ENCODE results near the gene MOG. TPM values are rescaled to one million over a fixed set of nuclear protein-coding genes. Genes with fewer than 3 reads are reported as not detected.
"Not testable (repeated sequence)": the region's sequence is repeated elsewhere in the genome, so short reads cannot be mapped to it uniquely, and the experiment has no call there.

Gene MOG
- total RNA-seq, 2 donors from 2014 or later = not detected

DNA sequence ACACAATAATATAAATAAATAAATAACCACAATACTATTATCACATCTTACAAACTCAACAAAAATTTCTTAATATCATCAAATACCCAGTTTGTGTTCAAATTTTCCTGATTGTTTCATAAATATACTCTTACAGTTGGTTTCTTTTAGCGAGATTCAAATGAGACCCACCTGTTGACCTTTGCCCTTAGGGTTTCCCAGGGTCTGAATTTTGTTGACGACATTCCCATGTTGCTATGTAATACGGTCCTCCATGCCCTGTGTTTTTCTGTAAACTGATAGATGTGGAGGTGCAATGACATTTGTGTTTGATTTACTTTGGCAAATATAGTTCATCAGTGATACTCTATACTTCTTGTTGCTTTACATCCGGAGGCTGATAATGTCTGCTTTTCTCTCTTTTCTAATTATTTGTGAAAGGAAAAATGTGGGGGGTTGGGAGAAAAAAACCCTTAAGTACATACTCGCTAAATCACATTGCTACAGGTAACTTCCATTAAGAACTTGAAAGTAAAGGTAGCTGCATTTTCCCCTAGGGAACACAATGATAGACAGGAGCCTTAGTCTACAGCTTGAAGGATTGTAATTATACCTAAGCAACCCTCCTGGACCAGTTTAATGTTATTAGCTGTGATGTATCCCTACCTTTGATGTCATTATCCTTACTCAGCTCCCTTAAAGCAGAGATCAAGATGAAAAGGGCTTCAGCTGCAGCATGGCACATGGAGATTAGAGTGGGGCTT, 6.6 kb downstream of the MOG start:
- DNase-seq (ENCODE audit: low spot score in 2 of 2) = no peak

GRCh38 chr6:29665942-29666825, 9.3 kb downstream of the MOG start:
- Mint-ChIP-seq H3K9me3 (no peaks in the 10 kb centered on the region), H3K36me3 (no peaks in the 10 kb centered on the region), H3K27ac (no peak overlapping the region)
- no peak for ATAC-seq
- no peak for DNase-seq (ENCODE audit: low spot score in 2 of 2)

More for the DNA sequence above, 6.6 kb downstream of the MOG start:
- Mint-ChIP-seq H3K36me3 (no peaks in the 10 kb centered on the region), H3K27ac (no peak overlapping the region), H3K9me3 (no peaks in the 10 kb centered on the region)
- ATAC-seq = no peak

- ATAC-seq = no peak
- Mint-ChIP-seq H3K27ac (no peak overlapping the region), H3K9me3 (no peaks in the 10 kb centered on the region), H3K36me3 (no peaks in the 10 kb centered on the region)
- DNase-seq (ENCODE audit: low spot score in 2 of 2) = no peak
These were observed 9.9 kb downstream of the MOG start for GRCh38 chr6:29666826-29667130.

GRCh38 chr6:29667158-29667557, 10.3 kb downstream of the MOG start:
- no peaks in the 10 kb centered on the region for H3K36me3 Mint-ChIP-seq
- ATAC-seq (no peak), DNase-seq (ENCODE audit: low spot score in 2 of 2) (no peak)

DNA sequence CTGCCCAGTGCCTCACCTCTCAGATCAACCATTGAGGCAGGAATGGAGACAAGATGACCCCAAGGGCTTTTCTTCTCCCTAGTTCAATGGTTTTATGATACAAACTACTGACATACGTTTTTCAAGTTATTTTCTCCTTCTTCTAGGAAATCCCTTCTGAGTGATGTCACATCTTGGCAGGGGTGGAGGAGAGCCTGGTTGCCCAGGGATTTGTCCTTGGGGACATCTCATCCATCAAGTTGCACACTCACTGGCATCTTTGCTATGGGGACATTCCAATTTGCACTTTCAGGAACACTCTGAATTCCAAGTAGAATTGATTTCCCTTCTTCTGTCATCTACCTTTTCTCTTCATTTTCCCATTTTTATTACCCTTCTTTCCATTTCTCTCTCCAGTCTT, 14.1 kb downstream of the MOG start:
- no peak for ATAC-seq

More at GRCh38 chr6:29667158-29667557, 10.3 kb downstream of the MOG start:
- H3K9me3 Mint-ChIP-seq = no peaks in the 10 kb centered on the region
- no peak overlapping the region for H3K27ac Mint-ChIP-seq

DNA sequence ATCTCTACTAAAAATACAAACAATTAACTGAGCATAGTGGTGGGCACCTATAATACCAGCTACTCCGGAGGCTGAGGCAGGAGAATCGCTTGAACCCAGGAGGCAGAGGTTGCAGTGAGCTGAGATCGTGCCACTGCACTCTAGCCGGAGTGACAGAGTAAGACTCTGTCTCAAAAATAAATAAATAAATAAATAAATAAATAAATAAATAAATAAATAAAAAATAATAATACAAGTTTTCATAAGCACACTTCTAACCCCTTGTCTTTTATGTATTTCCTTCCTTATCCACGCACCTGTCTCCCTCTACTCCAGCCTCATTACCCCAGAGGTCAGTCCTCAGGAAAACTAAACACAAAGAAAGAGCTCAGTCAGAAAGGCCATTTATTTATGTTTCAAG, 15.2 kb downstream of the MOG start:
- H3K27ac Mint-ChIP-seq; H3K9me3 Mint-ChIP-seq; H3K36me3 Mint-ChIP-seq; DNase-seq (ENCODE audit: low spot score in 2 of 2); ATAC-seq: not testable (repeated sequence)

More for the DNA sequence above, 14.1 kb downstream of the MOG start:
- peak overlapping the region in 1 of 2 donors; percentile 77 for H3K27ac Mint-ChIP-seq
- no peaks in the 10 kb centered on the region for H3K9me3 Mint-ChIP-seq
- no peak for DNase-seq (ENCODE audit: low spot score in 2 of 2)
- no peaks in the 10 kb centered on the region for H3K36me3 Mint-ChIP-seq

DNA sequence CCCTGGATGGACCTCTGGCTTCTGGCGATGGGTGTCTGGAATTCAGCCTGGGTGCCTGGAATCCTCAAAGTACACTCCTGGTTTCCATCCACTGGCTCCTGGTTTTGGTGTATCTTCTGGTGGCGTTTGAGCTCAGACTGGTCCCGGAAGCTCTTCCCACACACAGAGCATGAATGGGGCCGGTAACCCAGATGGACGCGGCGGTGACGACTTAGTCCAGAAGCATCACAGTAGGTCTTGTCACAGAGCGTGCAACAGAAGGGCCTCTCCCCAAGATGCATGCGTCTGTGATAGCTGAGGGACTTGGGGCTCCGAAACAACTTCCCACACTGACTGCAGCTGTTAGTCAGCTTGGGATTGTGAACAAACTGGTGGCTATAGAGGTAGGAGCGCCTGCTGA, 16.3 kb downstream of the MOG start:
- no peak for ATAC-seq
- Mint-ChIP-seq H3K9me3 (no peaks in the 10 kb centered on the region), H3K36me3 (no peaks in the 10 kb centered on the region), H3K27ac (no peak overlapping the region)
- DNase-seq (ENCODE audit: low spot score in 2 of 2) = no peak

- no peak overlapping the region for H3K27ac Mint-ChIP-seq
These were observed 17.1 kb downstream of the MOG start for GRCh38 chr6:29674008-29674407.

GRCh38 chr6:29675561-29675960, 18.7 kb downstream of the MOG start:
- Mint-ChIP-seq H3K27ac (no peak overlapping the region), H3K36me3 (no peaks in the 10 kb centered on the region), H3K9me3 (no peaks in the 10 kb centered on the region)
- DNase-seq (ENCODE audit: low spot score in 2 of 2) (no peak), ATAC-seq (no peak)

More at GRCh38 chr6:29674008-29674407, 17.1 kb downstream of the MOG start:
- no peaks in the 10 kb centered on the region for H3K36me3 Mint-ChIP-seq
- DNase-seq (ENCODE audit: low spot score in 2 of 2) (no peak), ATAC-seq (no peak)
- no peaks in the 10 kb centered on the region for H3K9me3 Mint-ChIP-seq

DNA sequence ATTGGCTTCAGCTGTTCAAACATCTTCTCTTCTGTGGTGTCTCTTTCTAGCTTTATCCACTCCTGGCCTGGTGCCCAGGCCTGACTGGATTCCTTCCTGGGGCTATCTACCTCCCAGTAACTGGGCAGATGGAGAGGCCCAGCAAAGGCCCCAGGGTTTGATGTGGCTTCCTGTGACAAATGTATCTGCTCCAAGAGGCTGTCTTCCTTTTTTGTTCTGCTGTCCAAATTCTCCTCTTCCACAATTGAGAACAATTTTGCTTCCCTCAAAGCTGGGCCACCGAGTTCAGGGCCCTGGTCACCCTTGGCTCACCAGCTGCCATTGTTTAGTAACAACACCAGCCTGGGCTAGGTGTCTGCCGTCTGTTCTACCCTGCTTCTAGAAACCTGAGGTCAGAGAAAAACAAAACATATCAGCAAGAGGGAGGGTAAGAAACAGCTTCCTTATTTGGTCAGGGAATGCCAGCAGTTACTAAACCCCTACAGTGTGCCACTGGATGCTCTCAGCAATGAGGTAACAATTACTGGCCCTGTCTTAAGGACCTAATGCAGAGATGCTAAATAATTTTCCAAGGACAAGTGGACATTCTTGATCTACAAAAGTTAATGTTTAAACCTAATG, 20.2 kb downstream of the MOG start:
- DNase-seq (ENCODE audit: low spot score in 2 of 2) (no peak), ATAC-seq (no peak)
- Mint-ChIP-seq H3K9me3 (no peaks in the 10 kb centered on the region), H3K36me3 (no peaks in the 10 kb centered on the region), H3K27ac (peak overlapping the region in 1 of 2 donors; percentile 9)

- Mint-ChIP-seq H3K9me3 (no peaks in the 10 kb centered on the region), H3K27ac (no peak overlapping the region)
These were observed 21.2 kb downstream of the MOG start for GRCh38 chr6:29678114-29678513.

GRCh38 chr6:29679962-29680361, 23.1 kb downstream of the MOG start:
- peak in 1 of 2 donors; percentile 62 for ATAC-seq
- DNase-seq (ENCODE audit: low spot score in 2 of 2) = no peak
- H3K9me3 Mint-ChIP-seq = no peaks in the 10 kb centered on the region
- no peaks in the 10 kb centered on the region for H3K36me3 Mint-ChIP-seq
- peak overlapping the region in 1 of 2 donors; percentile 74 for H3K27ac Mint-ChIP-seq

More at GRCh38 chr6:29678114-29678513, 21.2 kb downstream of the MOG start:
- H3K36me3 Mint-ChIP-seq = no peaks in the 10 kb centered on the region
- ATAC-seq = peak; percentile 38 to 43
- no peak for DNase-seq (ENCODE audit: low spot score in 2 of 2)

DNA sequence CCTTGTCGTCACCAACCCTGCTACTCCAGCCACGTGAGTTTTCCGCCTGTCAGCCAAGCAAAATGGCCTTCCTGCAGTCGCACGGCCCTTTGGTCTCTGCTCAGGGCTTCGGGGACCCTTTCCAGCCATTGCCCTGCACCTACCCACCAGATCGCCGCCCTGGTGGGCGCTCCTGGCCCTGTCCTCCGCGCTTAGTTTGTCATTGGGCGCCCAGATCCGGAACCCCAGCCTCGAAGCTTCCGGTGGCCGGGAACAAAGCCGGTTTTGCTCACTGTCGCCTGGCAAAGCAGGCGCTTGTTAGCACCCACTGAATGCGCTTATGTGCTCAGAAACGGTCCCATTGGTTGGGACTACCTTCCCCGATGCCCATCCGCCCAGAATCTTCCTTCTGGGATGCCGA, 23.5 kb downstream of the MOG start:
- DNase-seq (ENCODE audit: low spot score in 2 of 2) = no peak
- no peaks in the 10 kb centered on the region for H3K36me3 Mint-ChIP-seq
- H3K27ac Mint-ChIP-seq = peak overlapping the region in 1 of 2 donors; percentile 74
- ATAC-seq = peak in 1 of 2 donors; percentile 50
- no peaks in the 10 kb centered on the region for H3K9me3 Mint-ChIP-seq

DNA sequence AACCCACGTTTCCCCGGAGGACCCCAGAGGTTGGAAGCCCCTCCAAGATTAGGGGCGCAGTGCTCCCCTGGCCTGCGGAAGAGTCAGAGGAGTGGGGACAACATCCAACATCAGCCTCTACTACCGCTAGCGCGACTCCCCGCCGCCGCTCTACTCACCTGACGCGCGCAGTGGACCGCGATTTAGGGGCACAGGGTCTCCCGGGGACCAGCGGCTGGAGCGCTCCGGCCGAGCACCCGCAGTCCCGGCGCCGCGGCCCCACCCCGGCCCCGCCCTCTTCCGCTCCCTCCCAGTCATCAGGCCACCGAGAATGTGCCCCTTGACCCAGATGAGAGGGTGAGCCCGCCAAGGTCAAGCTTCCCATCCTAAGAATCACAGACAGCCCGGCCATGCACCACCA, 24.0 kb downstream of the MOG start, which contains the start of gene ZFP57:
TSS of gene ZFP57 (minus strand) at position 249 of the 400 bp plus-strand sequence. CDS start 4,149 bp downstream, outside the sequence.
- Mint-ChIP-seq H3K36me3 (no peaks in the 10 kb centered on the region), H3K27ac (peak within 1 kb of the TSS in 1 of 2 donors; percentile 74), H3K9me3 (no peaks in the 10 kb centered on the region)
- ATAC-seq (peak in 1 of 2 donors; percentile 67), DNase-seq (ENCODE audit: low spot score in 2 of 2) (no peak)

DNA sequence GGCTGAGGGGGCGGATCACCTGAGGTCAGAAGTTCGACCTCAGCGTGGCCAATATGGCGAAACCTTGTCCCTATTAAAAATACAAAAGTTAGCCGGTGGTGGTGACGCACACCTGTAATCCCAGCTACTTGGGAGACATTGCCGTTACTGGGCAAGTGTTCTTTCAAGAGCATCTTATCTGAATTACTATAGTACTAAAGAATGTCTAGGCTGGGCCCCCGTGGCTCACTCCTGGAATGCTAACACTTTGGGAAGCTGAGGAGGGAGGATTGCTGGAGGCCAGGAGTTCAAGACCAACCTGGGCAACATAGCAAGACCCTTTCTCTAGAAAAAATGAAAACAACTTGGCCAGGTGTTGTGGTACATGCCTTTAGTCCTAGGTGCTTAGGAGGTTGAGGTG, 24.9 kb downstream of the MOG start:
- no peak overlapping the region for H3K27ac Mint-ChIP-seq
- ATAC-seq = no peak
- DNase-seq (ENCODE audit: low spot score in 2 of 2) = no peak

DNA sequence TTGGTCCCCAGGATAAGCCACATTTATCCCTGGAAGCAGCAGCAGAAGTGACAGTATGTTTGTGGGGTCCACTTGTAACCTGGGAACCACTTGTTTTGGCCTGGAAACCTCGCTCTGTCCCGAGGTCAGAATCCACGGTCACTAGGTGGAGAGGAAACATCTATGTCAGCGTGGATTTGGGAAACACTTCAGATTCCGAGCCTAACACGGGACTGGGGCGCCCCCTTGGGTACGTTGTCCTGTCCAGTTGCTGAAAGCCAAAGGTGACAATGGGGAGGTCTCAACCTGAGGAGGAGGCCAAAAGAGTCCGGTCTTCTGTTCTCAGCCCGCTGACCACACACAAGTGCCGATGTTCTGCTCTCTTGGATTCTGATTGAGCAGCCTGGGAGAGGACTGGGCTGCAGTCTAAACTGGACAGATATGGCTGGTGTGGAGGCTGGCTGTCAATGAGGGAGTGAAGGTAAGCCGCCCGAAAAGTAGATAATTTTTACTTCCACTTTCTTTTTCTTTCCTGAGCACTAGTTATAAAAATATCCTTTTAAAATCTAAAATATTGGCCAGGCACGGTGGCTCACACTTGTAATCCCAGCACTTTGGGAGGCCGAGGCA, 28.9 kb downstream of the MOG start:
- Mint-ChIP-seq H3K9me3 (no peaks in the 10 kb centered on the region), H3K27ac (no peak overlapping the region), H3K36me3 (no peaks in the 10 kb centered on the region)
- DNase-seq (ENCODE audit: low spot score in 2 of 2) = no peak
- ATAC-seq = no peak

More for the DNA sequence above, 24.9 kb downstream of the MOG start:
- Mint-ChIP-seq H3K36me3 (no peaks in the 10 kb centered on the region), H3K9me3 (no peaks in the 10 kb centered on the region)

Measured in activated naive CD4-positive, alpha-beta T cell treated with anti-CD3 and anti-CD28 coated beads, Interleukin-2, amount 50 U/mL, for 72 hours (primary cell).